HepG2 (cell line): Measurements from ENCODE around the gene NSD2. TPM values are rescaled to one million over a fixed set of nuclear protein-coding genes. Genes with fewer than 3 reads are reported as not detected.
"Not testable (repeated sequence)": the region's sequence is repeated elsewhere in the genome, so short reads cannot be mapped to it uniquely, and the experiment has no call there.

ENCODE experiments used
- ATAC-seq: fragments of 200-7000 bp; cut with Tn5 transposase; 3 replicates; pipeline ENCODE4 v1.9.1; 2020; ENCODE audit warnings: mild to moderate bottlenecking, moderate library complexity
- BruUV-seq: library from RNA; stranded (reverse); fragments of 400-500 nt; replicated peaks from 2 replicates; lab custom pipeline; 2021; lab: Mats Ljungman, UMichigan
- CTCF ChIA-PET: fragments of 300-600 bp; formaldehyde crosslinking; extraction: SDS; loops from one replicate; lab custom pipeline; 2021; ENCODE audit warnings: low total read pairs, inconsistent platforms, low intra/inter-chr PET ratio; lab: Yijun Ruan, JAX
- POLR2A ChIA-PET: fragments of 350-600 bp; sonication (Branson Sonifier 250); formaldehyde crosslinking; loops from one replicate; lab custom pipeline; 2020; ENCODE audit warnings: antibody characterized with exemption, inconsistent platforms; lab: Yijun Ruan, JAX
- DNase-seq: peaks from one replicate; pipeline ENCODE4 v3.0.0-alpha.2; 2015; ENCODE audit warnings: low spot score
- FAIRE-seq: peaks from 3 replicates; lab custom pipeline; 2011; peaks lifted over from hg19 to GRCh38; lab: Jason Lieb, UNC
- H2AFZ ChIP-seq: one replicate; pipeline ENCODE4 v1.6.1; 2011; ENCODE audit warnings: low read length, inconsistent platforms
- H3K27ac ChIP-seq: fragments of 300-600 bp; 3 replicates; pipeline ENCODE4 v1.8.0; 2011; ENCODE audit warnings: mixed run types, mild to moderate bottlenecking, mixed read lengths, low read length, inconsistent platforms; ENCODE audit not compliant: insufficient read depth; ENCODE audit errors: extremely low read length
- H3K27me3 ChIP-seq, 2 experiments: fragments of 200-600 bp in 1 of 2; 2 replicates in 1 of 2; 3 replicates in 1 of 2; pipeline versions ENCODE4 v1.6.0 to v1.8.0; 2011; ENCODE audit warnings: low read length in 2 of 2, mild to moderate bottlenecking in 2 of 2, moderate library complexity in 2 of 2, inconsistent platforms in 1 of 2; ENCODE audit not compliant: insufficient read depth in 2 of 2, control insufficient read depth in 1 of 2
- H3K36me3 ChIP-seq, 2 experiments: fragments of 200-600 bp in 1 of 2; replicated peaks in 1 of 2; 2 replicates in 1 of 2; 3 replicates in 1 of 2; pipeline versions ENCODE4 v1.5.1 to v1.8.0; 2011; ENCODE audit warnings: low read length in 2 of 2, inconsistent platforms in 1 of 2; ENCODE audit not compliant: insufficient read depth in 2 of 2, control insufficient read depth in 1 of 2
- H3K4me1 ChIP-seq: 2 replicates; pipeline ENCODE4 v1.5.1; 2012; ENCODE audit warnings: low read length, inconsistent platforms; ENCODE audit not compliant: insufficient read depth
- H3K4me2 ChIP-seq: 2 replicates; pipeline ENCODE4 v1.6.0; 2011; ENCODE audit warnings: low read depth, low read length, inconsistent platforms
- H3K4me3 ChIP-seq, 3 experiments: fragments of 200-600 bp in 1 of 3; sonication (generic), shearing (Covaris generic) in 1 of 3; replicated peaks in 1 of 3; 2 replicates each; pipeline ENCODE4 v1.5.1; 2011 to 2016; ENCODE audit warnings: low read length in 3 of 3, inconsistent platforms in 2 of 3, low read depth in 2 of 3, mild to moderate bottlenecking in 2 of 3, control low read depth in 1 of 3, mixed read lengths in 1 of 3; ENCODE audit not compliant: insufficient read depth in 1 of 3
- H3K79me2 ChIP-seq: one replicate; pipeline ENCODE4 v1.6.1; 2011; ENCODE audit warnings: low read length, inconsistent platforms; ENCODE audit not compliant: insufficient read depth
- H3K9ac ChIP-seq: 2 replicates; pipeline ENCODE4 v1.6.0; 2011; ENCODE audit warnings: mild to moderate bottlenecking, low read depth, low read length, inconsistent platforms; ENCODE audit not compliant: insufficient read depth
- H3K9me3 ChIP-seq: 2 replicates; pipeline ENCODE4 v1.5.1; 2012; ENCODE audit warnings: mild to moderate bottlenecking, low read length
- H4K20me1 ChIP-seq: 2 replicates; pipeline ENCODE4 v1.6.0; 2011; ENCODE audit warnings: inconsistent platforms, mild to moderate bottlenecking, low read length, moderate library complexity; ENCODE audit not compliant: insufficient read depth
- RAD21 ChIP-seq: fragments of 450-650 bp; formaldehyde crosslinking; IDR thresholded peaks from 2 replicates; pipeline ENCODE4 v1.5.0; 2020; ENCODE audit warnings: mild to moderate bottlenecking
- STAG1 ChIP-seq: sonication (generic); formaldehyde crosslinking; IDR thresholded peaks from 2 replicates; pipeline ENCODE4 v1.4.0; 2020; ENCODE audit warnings: missing genetic modification reagents
- ZNF253 ChIP-seq: sonication (generic); formaldehyde crosslinking; IDR thresholded peaks from 2 replicates; pipeline ENCODE4 v1.8.0; 2022; ENCODE audit warnings: mild to moderate bottlenecking, missing genetic modification reagents, borderline replicate concordance
- WGBS: methylation state at CpG from one replicate; pipeline ENCODE4 v1.1.6; 2017; ENCODE audit warnings: low lambda C conversion rate; 5-methylcytosine and 5-hydroxymethylcytosine counted together
- in situ Hi-C: cut with HindIII; loops from 2 replicates; pipeline ENCODE4 v1.10.0; 2017; ENCODE audit warnings: low pct_unique_long_range_greater_than_20kb; ENCODE audit not compliant: extremely low pct_ligation_motif_present
- intact Hi-C: fragments of 100-400 bp; cut with micrococcal nuclease; formaldehyde crosslinking; loops from one replicate; pipeline ENCODE4 v1.10.0; 2022; ENCODE audit not compliant: unreplicated experiment
- polyA plus RNA-seq, 8 experiments: library from polyadenylated mRNA; depleted of rRNA in 3 of 8; stranded (reverse) in 7 of 8; unstranded in 1 of 8; fragments of >200 nt; fragmentation: Illumina TruSeq in 4 of 8; extraction: Trizol in 4 of 8; gene quantifications; 2 replicates each; pipeline versions ENCODE4 v1.2.1 to v1.2.3, GENCODE V29; 2011 to 2016; ENCODE audit warnings: low read depth in 4 of 8, missing spikeins in 1 of 8, mixed read lengths in 1 of 8; ENCODE audit not compliant: insufficient read depth in 1 of 8
- total RNA-seq, 5 experiments: library from RNA; depleted of rRNA; stranded (reverse); fragments of >200 nt; fragmentation: Illumina TruSeq; extraction: Trizol; gene quantifications; 2 replicates each; pipeline ENCODE4 v1.2.3, GENCODE V29; 2016; ENCODE audit warnings: low read depth in 1 of 5
- TF ChIP-seq, protein P1 (sequence below): sonication (generic); formaldehyde crosslinking; IDR thresholded peaks from 2 replicates; pipeline ENCODE4 v1.5.0; 2020; ENCODE audit warnings: mild to moderate bottlenecking, missing genetic modification reagents, moderate library complexity
- TF ChIP-seq, protein P2 (sequence below): sonication (generic); formaldehyde crosslinking; IDR thresholded peaks from 2 replicates; pipeline ENCODE4 v1.4.0; 2020; ENCODE audit warnings: missing genetic modification reagents

Gene NSD2
- total and polyA plus RNA-seq, 2 of the 13 experiments (the other 11 are each of a cell fraction or from before 2014, with no cell fraction given) = 22.0 to 65.9 TPM

DNA sequence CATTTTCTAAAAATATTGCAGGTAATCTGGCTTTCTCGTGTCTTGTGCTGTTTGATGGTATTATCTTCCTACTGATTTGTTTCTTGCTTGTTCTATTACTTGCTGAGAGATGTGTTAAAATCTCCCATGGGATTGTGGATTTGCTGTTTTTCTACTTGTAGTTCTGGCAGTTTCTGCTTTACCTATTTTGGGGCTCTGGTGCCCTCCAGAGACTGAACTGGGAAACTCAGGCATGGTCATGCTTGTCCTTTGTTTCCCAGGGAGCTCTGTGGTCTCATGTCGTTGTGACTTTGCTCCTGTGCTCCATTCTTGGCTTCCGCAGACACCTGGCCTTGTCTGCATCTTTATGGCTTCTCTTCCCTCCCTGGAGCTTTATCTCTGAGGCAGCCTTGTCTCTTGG is 39.5 kb downstream of the NSD2 start:
- Histone ChIP-seq H4K20me1 (peaks cover 8% of the 10 kb centered on the region), H3K36me3 (peaks cover 12 to 59% of the 10 kb centered on the region in 2 experiments), H3K79me2 (peaks cover 48% of the 10 kb centered on the region), H3K9ac (no peak overlapping the region), H3K27ac (no peak overlapping the region), H2AFZ (no peak overlapping the region), H3K9me3 (no peaks in the 10 kb centered on the region), H3K4me2 (no peak overlapping the region), H3K4me1 (no peaks in the 10 kb centered on the region), H3K27me3 (no peaks in the 10 kb centered on the region), H3K4me3 (no peak overlapping the region)
- peak; percentile 88 for ATAC-seq
- intact Hi-C loops (loop anchor here (5.0 kb wide), 1 partner anchor 163 kb away; no protein-coding TSS in a partner anchor), in situ Hi-C loops (no loop called here)
- no TSS peak for BruUV-seq
- WGBS = 57% methylated on average over 3 of the region's 3 CpGs
- ChIA-PET POLR2A (interaction anchor here (0.8 to 1.0 kb wide), 2 partner anchors 47 to 164 kb away, joined by 4 to 5 read pairs; no protein-coding TSS in a partner anchor), CTCF (interaction anchor here (0.8 to 0.9 kb wide), 2 partner anchors 51 to 100 kb away, joined by 3 read pairs; no protein-coding TSS in a partner anchor)
- TF ChIP-seq RAD21 (CRISPR knock-in tag) (peak; percentile 49; the same call in 1 of the 2 replicates), STAG1 (CRISPR knock-in tag) (peak; percentile 81), ZNF253 (CRISPR knock-in tag) (no peak)
- TF ChIP-seq, protein P1, sequence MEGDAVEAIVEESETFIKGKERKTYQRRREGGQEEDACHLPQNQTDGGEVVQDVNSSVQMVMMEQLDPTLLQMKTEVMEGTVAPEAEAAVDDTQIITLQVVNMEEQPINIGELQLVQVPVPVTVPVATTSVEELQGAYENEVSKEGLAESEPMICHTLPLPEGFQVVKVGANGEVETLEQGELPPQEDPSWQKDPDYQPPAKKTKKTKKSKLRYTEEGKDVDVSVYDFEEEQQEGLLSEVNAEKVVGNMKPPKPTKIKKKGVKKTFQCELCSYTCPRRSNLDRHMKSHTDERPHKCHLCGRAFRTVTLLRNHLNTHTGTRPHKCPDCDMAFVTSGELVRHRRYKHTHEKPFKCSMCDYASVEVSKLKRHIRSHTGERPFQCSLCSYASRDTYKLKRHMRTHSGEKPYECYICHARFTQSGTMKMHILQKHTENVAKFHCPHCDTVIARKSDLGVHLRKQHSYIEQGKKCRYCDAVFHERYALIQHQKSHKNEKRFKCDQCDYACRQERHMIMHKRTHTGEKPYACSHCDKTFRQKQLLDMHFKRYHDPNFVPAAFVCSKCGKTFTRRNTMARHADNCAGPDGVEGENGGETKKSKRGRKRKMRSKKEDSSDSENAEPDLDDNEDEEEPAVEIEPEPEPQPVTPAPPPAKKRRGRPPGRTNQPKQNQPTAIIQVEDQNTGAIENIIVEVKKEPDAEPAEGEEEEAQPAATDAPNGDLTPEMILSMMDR (CRISPR knock-in tag) = peak; percentile 75
- TF ChIP-seq, protein P2, sequence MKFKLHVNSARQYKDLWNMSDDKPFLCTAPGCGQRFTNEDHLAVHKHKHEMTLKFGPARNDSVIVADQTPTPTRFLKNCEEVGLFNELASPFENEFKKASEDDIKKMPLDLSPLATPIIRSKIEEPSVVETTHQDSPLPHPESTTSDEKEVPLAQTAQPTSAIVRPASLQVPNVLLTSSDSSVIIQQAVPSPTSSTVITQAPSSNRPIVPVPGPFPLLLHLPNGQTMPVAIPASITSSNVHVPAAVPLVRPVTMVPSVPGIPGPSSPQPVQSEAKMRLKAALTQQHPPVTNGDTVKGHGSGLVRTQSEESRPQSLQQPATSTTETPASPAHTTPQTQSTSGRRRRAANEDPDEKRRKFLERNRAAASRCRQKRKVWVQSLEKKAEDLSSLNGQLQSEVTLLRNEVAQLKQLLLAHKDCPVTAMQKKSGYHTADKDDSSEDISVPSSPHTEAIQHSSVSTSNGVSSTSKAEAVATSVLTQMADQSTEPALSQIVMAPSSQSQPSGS (CRISPR knock-in tag) = no peak
- peak; percentile 55 for DNase-seq
- FAIRE-seq = peak; percentile 36

DNA sequence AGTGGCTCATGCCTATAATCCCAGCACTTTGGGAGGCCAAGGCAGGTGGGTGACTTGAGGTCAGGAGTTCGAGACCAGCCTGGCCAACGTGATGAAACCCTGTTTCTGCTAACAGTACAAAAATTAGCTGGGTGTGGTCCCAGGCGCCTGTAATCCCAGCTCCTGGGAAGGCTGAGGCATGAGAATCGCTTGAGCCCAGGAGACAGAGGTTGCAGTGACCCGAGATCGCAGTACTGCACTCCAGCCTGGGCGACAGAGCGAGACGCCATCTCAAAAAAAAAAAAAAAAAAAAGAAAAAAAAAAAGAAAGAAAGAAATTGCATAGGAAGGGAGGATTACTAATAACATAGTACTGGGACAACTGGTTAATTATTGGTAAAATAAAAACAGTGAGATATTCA is 40.1 kb downstream of the NSD2 start:
- H2AFZ ChIP-seq, H3K4me1 ChIP-seq, H3K27me3 ChIP-seq, H4K20me1 ChIP-seq, H3K27ac ChIP-seq, H3K9me3 ChIP-seq, BruUV-seq, ATAC-seq, H3K4me3 ChIP-seq, H3K9ac ChIP-seq, FAIRE-seq, H3K4me2 ChIP-seq, in situ Hi-C loops, DNase-seq: not testable (repeated sequence)
- ChIA-PET CTCF (interaction anchor here (0.9 kb wide), 1 partner anchor 101 kb away, joined by 3 read pairs; no protein-coding TSS in a partner anchor), POLR2A (interaction anchor here (0.8 to 1.0 kb wide), 2 partner anchors 48 to 164 kb away, joined by 4 to 5 read pairs; no protein-coding TSS in a partner anchor)
- Histone ChIP-seq H3K36me3 (peaks cover 17 to 60% of the 10 kb centered on the region in 2 experiments), H3K79me2 (peaks cover 41% of the 10 kb centered on the region)
- intact Hi-C loops = loop anchor here (5.0 kb wide), 1 partner anchor 164 kb away; no protein-coding TSS in a partner anchor
- 98% methylated on average over 9 of the region's 9 CpGs for WGBS
